ENCODE results near the gene NME1.
"Not testable (repeated sequence)": the region's sequence is repeated elsewhere in the genome, so short reads cannot be mapped to it uniquely, and the experiment has no call there.

The NME1 gene

GRCh38 chr17:51147650-51148049 is 5.7 kb upstream of the NME1 start:
- no peak for DNase-seq

GRCh38 chr17:51149163-51149562 is 4.2 kb upstream of the NME1 start:
- DNase-seq: no peak

- no peak for DNase-seq
Observed at GRCh38 chr17:51150932-51151331, 2.4 kb upstream of the NME1 start.

GRCh38 chr17:51152766-51153209 is 571 bp upstream of the NME1 start:
- DNase-seq: no peak

GRCh38 chr17:51154176-51154575 is 817 bp downstream of the NME1 start:
- DNase-seq: no peak

GRCh38 chr17:51155416-51155815 is 2.1 kb downstream of the NME1 start:
- DNase-seq: no peak

GRCh38 chr17:51159604-51160003 is 6.2 kb downstream of the NME1 start:
- DNase-seq: no peak

- no peak for DNase-seq
Observed at GRCh38 chr17:51161541-51161940, 8.2 kb downstream of the NME1 start.

- DNase-seq: no peak
Observed at GRCh38 chr17:51164911-51165679, 11.7 kb downstream of the NME1 start.

GRCh38 chr17:51165680-51166197 is 12.4 kb downstream of the NME1 start:
- DNase-seq: no peak

GRCh38 chr17:51166198-51166986 is 13.0 kb downstream of the NME1 start, which contains the start of gene NME2:
Gene NME2 (plus strand): TSS chr17:51166411. CDS start chr17:51166831, 420 bp downstream.
- peak; percentile 76 for DNase-seq

GRCh38 chr17:51166987-51167931 is 13.9 kb downstream of the NME1 start:
- DNase-seq: peak; percentile 62

GRCh38 chr17:51169340-51169739 is 16.0 kb downstream of the NME1 start:
- no peak for DNase-seq

- no peak for DNase-seq
Observed at GRCh38 chr17:51170736-51171135, 17.4 kb downstream of the NME1 start.

GRCh38 chr17:51172030-51172429 is 18.7 kb downstream of the NME1 start:
- DNase-seq: not testable (repeated sequence)

- DNase-seq: no peak
Observed at GRCh38 chr17:51180486-51180885, 27.1 kb downstream of the NME1 start.

GRCh38 chr17:51184124-51184523 is 30.8 kb downstream of the NME1 start:
- no peak for DNase-seq

- DNase-seq: no peak
Observed at GRCh38 chr17:51185763-51186332, 32.5 kb downstream of the NME1 start.

- DNase-seq: no peak
Observed at GRCh38 chr17:51188271-51188833, 35.0 kb downstream of the NME1 start.

GRCh38 chr17:51189162-51189561 is 35.8 kb downstream of the NME1 start:
- DNase-seq: no peak

GRCh38 chr17:51189628-51190027 is 36.3 kb downstream of the NME1 start:
- DNase-seq: no peak

- DNase-seq: no peak
Observed at GRCh38 chr17:51191895-51192294, 38.5 kb downstream of the NME1 start.
